K562 (cell line): Measurements from ENCODE around the gene MED15. TPM values are rescaled to one million over a fixed set of nuclear protein-coding genes. Genes with fewer than 3 reads are reported as not detected.
A peak's percentile ranks its signal among the peaks of the same experiment; 100 is the strongest.

ENCODE experiments used
- CTCFL ChIP-seq: IDR thresholded peaks from 2 replicates; pipeline ENCODE4 v1.6.1; 2011; ENCODE audit warnings: borderline replicate concordance, low read depth, mild to moderate bottlenecking, moderate library complexity, low read length; ENCODE audit not compliant: insufficient read depth, poor library complexity, severe bottlenecking
- DDX20 ChIP-seq: fragments of 450-650 bp; IDR thresholded peaks from 2 replicates; pipeline ENCODE4 v1.6.1; 2016; ENCODE audit warnings: missing genetic modification characterization, low read depth, mild to moderate bottlenecking, missing compliant biosample characterization, moderate library complexity
- E2F1 ChIP-seq: sonication (generic); formaldehyde crosslinking; IDR thresholded peaks from 2 replicates; pipeline ENCODE4 v1.8.1; 2023; ENCODE audit warnings: mild to moderate bottlenecking, missing genetic modification reagents, moderate library complexity
- EGR1 ChIP-seq: fragments of 450-650 bp; conservative IDR thresholded peaks from 2 replicates; pipeline ENCODE4 v1.6.1; 2017; ENCODE audit warnings: mild to moderate bottlenecking
- ELF2 ChIP-seq: fragments of 250-450 bp; sonication (Bioruptor Pico); IDR thresholded peaks from 2 replicates; pipeline ENCODE4 v1.5.0; 2021; ENCODE audit warnings: mild to moderate bottlenecking
- FOXJ2 ChIP-seq: fragments of 200-800 bp; sonication (Bioruptor generic); IDR thresholded peaks from 2 replicates; pipeline ENCODE4 v1.6.1; 2016; ENCODE audit warnings: missing genetic modification characterization, missing compliant biosample characterization
- GTF2F1 ChIP-seq: IDR thresholded peaks from 2 replicates; pipeline ENCODE4 v1.6.1; 2011; ENCODE audit warnings: low read depth, low read length, improper control_type of control experiment
- HMG20A ChIP-seq: fragments of 450-650 bp; formaldehyde crosslinking; conservative IDR thresholded peaks from 2 replicates; pipeline ENCODE4 v1.4.0; 2020; ENCODE audit warnings: mild to moderate bottlenecking, mixed read lengths
- KAT7 ChIP-seq: sonication (generic); formaldehyde crosslinking; IDR thresholded peaks from 2 replicates; pipeline ENCODE4 v1.8.0; 2022; ENCODE audit warnings: missing genetic modification reagents, mild to moderate bottlenecking, borderline replicate concordance
- MAZ ChIP-seq, 2 experiments: fragments of 450-650 bp in 1 of 2; sonication (generic) in 1 of 2; formaldehyde crosslinking; IDR thresholded peaks in 1 of 2; conservative IDR thresholded peaks in 1 of 2; 2 replicates each; pipeline versions ENCODE4 v1.4.0 to v1.5.0; 2020; ENCODE audit warnings: mild to moderate bottlenecking in 1 of 2, missing genetic modification reagents in 1 of 2
- MYC ChIP-seq, 2 experiments: fragments of 250-450 bp in 1 of 2; sonication (Bioruptor Pico) in 1 of 2; IDR thresholded peaks; 2 replicates each; pipeline versions ENCODE4 v1.5.1 to v1.6.1; 2012 to 2021; ENCODE audit warnings: low read depth in 2 of 2, borderline replicate concordance in 1 of 2, improper control_type of control experiment in 1 of 2, low read length in 1 of 2, mild to moderate bottlenecking in 1 of 2, moderate library complexity in 1 of 2
- NONO ChIP-seq, 2 experiments: fragments of 200-400 bp in 1 of 2; fragments of 450-650 bp in 1 of 2; formaldehyde crosslinking in 1 of 2; IDR thresholded peaks; 2 replicates each; pipeline ENCODE4 v1.6.1; 2017; ENCODE audit warnings: low read depth in 2 of 2, mild to moderate bottlenecking in 2 of 2, moderate library complexity in 2 of 2, low read length in 1 of 2
- RAD21 ChIP-seq, 2 experiments: fragments of 250-450 bp in 1 of 2; fragments of 450-650 bp in 1 of 2; sonication (Bioruptor Pico) in 1 of 2; formaldehyde crosslinking in 1 of 2; IDR thresholded peaks in 1 of 2; conservative IDR thresholded peaks in 1 of 2; 2 replicates each; pipeline versions ENCODE4 v1.4.0 to v1.8.0; 2020 to 2022; ENCODE audit warnings: mild to moderate bottlenecking in 2 of 2, moderate library complexity in 1 of 2
- SETDB1 ChIP-seq: IDR thresholded peaks from one replicate; pipeline ENCODE4 v1.6.1; 2012; ENCODE audit warnings: low read length, control low read depth, inconsistent platforms
- SMARCA5 ChIP-seq: fragments of 450-650 bp; IDR thresholded peaks from 2 replicates; pipeline ENCODE4 v1.6.1; 2016
- SP2 ChIP-seq: IDR thresholded peaks from 2 replicates; pipeline ENCODE4 v1.6.1; 2011; ENCODE audit warnings: mild to moderate bottlenecking, low read depth, low read length, moderate library complexity; ENCODE audit not compliant: poor library complexity, severe bottlenecking; ENCODE audit errors: extremely low read depth
- TEAD1 ChIP-seq, 2 experiments: fragments of 450-650 bp in 1 of 2; sonication (generic) in 1 of 2; formaldehyde crosslinking; IDR thresholded peaks; 2 replicates each; pipeline versions ENCODE4 v1.4.0 to v1.8.0; 2020 to 2022; ENCODE audit warnings: mild to moderate bottlenecking in 2 of 2, missing genetic modification reagents in 1 of 2
- TOE1 ChIP-seq, 2 experiments: fragments of 450-650 bp in 1 of 2; sonication (generic) in 1 of 2; formaldehyde crosslinking in 1 of 2; IDR thresholded peaks; 2 replicates each; pipeline versions ENCODE4 v1.7.1 to v1.8.0; 2016 to 2022; ENCODE audit warnings: borderline replicate concordance in 2 of 2, mild to moderate bottlenecking in 2 of 2, antibody characterized with exemption in 1 of 2, inconsistent platforms in 1 of 2, low read depth in 1 of 2, missing genetic modification reagents in 1 of 2, moderate library complexity in 1 of 2
- TRIM24 ChIP-seq, 2 experiments: fragments of 450-650 bp; IDR thresholded peaks; 2 replicates each; pipeline ENCODE4 v1.6.1; 2016
- ZFP36 ChIP-seq: fragments of 150-350 bp; IDR thresholded peaks from 2 replicates; pipeline ENCODE4 v1.6.1; 2018; ENCODE audit warnings: low read length, low read depth; ENCODE audit not compliant: partially characterized antibody
- ZNF384 ChIP-seq: IDR thresholded peaks from 2 replicates; pipeline ENCODE4 v1.6.1; 2012; ENCODE audit warnings: low read depth, low read length, improper control_type of control experiment
- ZNF444 ChIP-seq: fragments of 250-450 bp; sonication (Bioruptor Pico); IDR thresholded peaks from 2 replicates; pipeline ENCODE4 v1.4.0; 2020; ENCODE audit warnings: mild to moderate bottlenecking, moderate library complexity
- ZNF57 ChIP-seq: fragments of 450-650 bp; formaldehyde crosslinking; IDR thresholded peaks from 2 replicates; pipeline ENCODE4 v1.4.0; 2020; ENCODE audit warnings: mild to moderate bottlenecking, moderate library complexity
- ZNF830 ChIP-seq: fragments of 250-450 bp; sonication (Bioruptor Pico); IDR thresholded peaks from 2 replicates; pipeline ENCODE4 v1.5.0; 2021; ENCODE audit warnings: mild to moderate bottlenecking
- polyA plus RNA-seq, 8 experiments: library from polyadenylated mRNA; depleted of rRNA in 4 of 8; stranded (reverse) in 5 of 8; unstranded in 3 of 8; fragments of >200 nt; fragmentation: Nextera tagmentation in 2 of 8; fragmentation: Illumina TruSeq in 1 of 8; extraction: Ambion mirVana in 2 of 8; extraction: Trizol in 1 of 8; gene quantifications; 2 replicates each; pipeline versions ENCODE4 v1.2.1 to v1.2.3, GENCODE V29; 2011 to 2014; ENCODE audit warnings: inconsistent platforms in 1 of 8, missing spikeins in 1 of 8
- total RNA-seq, 7 experiments: library from RNA; depleted of rRNA in 6 of 7; stranded (reverse); fragments of >200 nt in 6 of 7; fragmentation: Illumina TruSeq in 2 of 7; extraction: Trizol in 2 of 7; gene quantifications; 2 replicates each; pipeline versions ENCODE4 v1.2.1 to v1.2.3, GENCODE V29; 2011 to 2021; ENCODE audit warnings: low replicate concordance in 1 of 7

Gene MED15
- total and polyA plus RNA-seq, 9 of the 15 experiments (the other 6 are each of a cell fraction or from before 2014, with no cell fraction given): 4.0 to 271 (median 60.1) TPM

GRCh38 chr22:20606041-20606783 lies 98.8 kb downstream of the MED15 start (continued):
- TF ChIP-seq E2F1 (no peak; the same call in 1 of the 2 replicates), SMARCA5 (no peak), TEAD1 (CRISPR knock-in tag; IDR thresholded peaks at IDR 0.05) (peak in 1 of 2 experiments; percentile 77; a peak in 2 of 4 replicates), ZNF384 (peak; percentile 51; the same call in 1 of the 2 replicates), MAZ (CRISPR knock-in tag; conservative IDR thresholded peaks at IDR 0.05 in 1 of 2, IDR thresholded peaks at IDR 0.05 in 1 of 2) (peak; percentile 68 to 74; a peak in 3 of 4 replicates), NONO (IDR thresholded peaks at IDR 0.05; ENCODE audit: low read depth in 2 of 2, low read length in 1 of 2) (peak in 1 of 2 experiments; percentile 76; a peak in 2 of 4 replicates), ZFP36 (peak; percentile 66), SP2 (peak; percentile 7), ZNF57 (CRISPR knock-in tag) (0 out of 2 replicates have a peak, but pooled peaks have one; percentile 69), TRIM24 (IDR thresholded peaks at IDR 0.05) (no peak), CTCFL (peak; percentile 91), ZNF830 (CRISPR knock-in tag) (peak; percentile 95), SETDB1 (peak; percentile 27), EGR1 (peak; percentile 27; the same call in 1 of the 2 replicates), DDX20 (tag) (no peak), RAD21 (CRISPR knock-in tag; conservative IDR thresholded peaks at IDR 0.05 in 1 of 2, IDR thresholded peaks at IDR 0.05 in 1 of 2) (peak; percentile 96 to 100; a peak in 3 of 4 replicates), MYC (IDR thresholded peaks at IDR 0.05; ENCODE audit: low read depth, low read length) (peak; percentile 79), MYC (CRISPR knock-in tag; IDR thresholded peaks at IDR 0.05; ENCODE audit: borderline replicate concordance, low read depth) (peak; percentile 75; the same call in 1 of the 2 replicates), ELF2 (CRISPR knock-in tag) (no peak; the same call in 1 of the 2 replicates), ZNF444 (CRISPR knock-in tag) (no peak), KAT7 (CRISPR knock-in tag) (no peak), TOE1 (IDR thresholded peaks at IDR 0.05; ENCODE audit: borderline replicate concordance) (peak; percentile 26; the same call in 1 of the 2 replicates), TOE1 (CRISPR knock-in tag; IDR thresholded peaks at IDR 0.05; ENCODE audit: borderline replicate concordance, low read depth) (no peak), HMG20A (CRISPR knock-in tag) (no peak), FOXJ2 (tag) (no peak), GTF2F1 (peak; percentile 87)
